CD14-positive monocyte (primary cell): Measurements from ENCODE around the gene SUCNR1. TPM values are rescaled to one million over a fixed set of nuclear protein-coding genes. Genes with fewer than 3 reads are reported as not detected.

Experiments used
- DNase-seq, 3 donors: peaks; one replicate each; pipeline ENCODE4 v3.0.0-alpha.2; 2011 to 2022
- H2AFZ ChIP-seq: 2 replicates; pipeline ENCODE4 v1.6.0; 2012; ENCODE audit warnings: mild to moderate bottlenecking, low read depth, low read length, inconsistent platforms; ENCODE audit not compliant: insufficient read depth, poor library complexity, severe bottlenecking
- H3K27ac ChIP-seq, 2 donors: 1 replicate in 1 of 2; 2 replicates in 1 of 2; pipeline ENCODE4 v1.5.1; 2012 to 2013; ENCODE audit warnings: low read length in 2 of 2, control low read depth in 1 of 2, inconsistent platforms in 1 of 2, low read depth in 1 of 2, mild to moderate bottlenecking in 1 of 2
- H3K27me3 ChIP-seq, 2 donors: one replicate each; pipeline versions ENCODE4 v1.6.0 to v1.6.1; 2011 to 2013; ENCODE audit warnings: low read length in 2 of 2; ENCODE audit not compliant: control insufficient read depth in 2 of 2, insufficient read depth in 2 of 2
- H3K36me3 ChIP-seq, 2 donors: replicated peaks in 1 of 2; 1 replicate in 1 of 2; 2 replicates in 1 of 2; pipeline versions ENCODE4 v1.5.1 to v1.6.1; 2012 to 2013; ENCODE audit warnings: low read length in 2 of 2, control low read depth in 1 of 2, inconsistent platforms in 1 of 2, mild to moderate bottlenecking in 1 of 2; ENCODE audit not compliant: insufficient read depth in 2 of 2, control insufficient read depth in 1 of 2
- H3K4me1 ChIP-seq, 2 donors: 1 replicate in 1 of 2; 2 replicates in 1 of 2; pipeline versions ENCODE4 v1.5.1 to v1.6.1; 2012 to 2013; ENCODE audit warnings: low read length in 2 of 2, control low read depth in 1 of 2, inconsistent platforms in 1 of 2, mild to moderate bottlenecking in 1 of 2, moderate library complexity in 1 of 2; ENCODE audit not compliant: insufficient read depth in 2 of 2, control insufficient read depth in 1 of 2
- H3K4me2 ChIP-seq: replicated peaks from 2 replicates; pipeline ENCODE3; 2012; ENCODE audit warnings: low read length, moderate library complexity, mild to moderate bottlenecking; ENCODE audit not compliant: poor library complexity, severe bottlenecking; ENCODE audit errors: extremely low read depth
- H3K4me3 ChIP-seq, 3 experiments: fragments of 200-600 bp in 1 of 3; sonication (generic) in 1 of 3; replicated peaks in 1 of 3; 1 replicate in 2 of 3; 2 replicates in 1 of 3; pipeline ENCODE4 v1.5.1; 2011 to 2013; ENCODE audit warnings: low read length in 3 of 3, mild to moderate bottlenecking in 3 of 3, control low read depth in 2 of 3, low read depth in 2 of 3, inconsistent platforms in 1 of 3, moderate library complexity in 1 of 3
- H3K79me2 ChIP-seq: 2 replicates; pipeline ENCODE4 v1.6.0; 2012; ENCODE audit warnings: mild to moderate bottlenecking, control low read depth, inconsistent platforms, low read length, moderate library complexity; ENCODE audit not compliant: insufficient read depth
- H3K9ac ChIP-seq: 2 replicates; pipeline ENCODE4 v1.6.0; 2017; ENCODE audit warnings: low read length, mild to moderate bottlenecking; ENCODE audit not compliant: insufficient read depth, poor library complexity, severe bottlenecking
- H3K9me3 ChIP-seq, 2 donors: replicated peaks in 1 of 2; 1 replicate in 1 of 2; 2 replicates in 1 of 2; pipeline versions ENCODE4 v1.5.1 to v1.6.1; 2012 to 2013; ENCODE audit warnings: low read length in 2 of 2, control low read depth in 1 of 2; ENCODE audit not compliant: control insufficient read depth in 1 of 2, insufficient read depth in 1 of 2
- H4K20me1 ChIP-seq: 2 replicates; pipeline ENCODE4 v1.6.0; 2012; ENCODE audit warnings: mild to moderate bottlenecking, low read length, control low read depth, moderate library complexity; ENCODE audit not compliant: insufficient read depth
- H3K27ac Mint-ChIP-seq, 7 donors: one replicate each; pipeline ENCODE4 v1.8.0; 2020; ENCODE audit warnings: mild to moderate bottlenecking in 7 of 7, mixed read lengths in 7 of 7, moderate library complexity in 6 of 7, inconsistent platforms in 2 of 7
- H3K27me3 Mint-ChIP-seq, 3 donors: one replicate each; pipeline ENCODE4 v1.8.0; 2021 to 2022; ENCODE audit warnings: low read depth in 3 of 3, mild to moderate bottlenecking in 3 of 3, mixed read lengths in 3 of 3, moderate library complexity in 3 of 3, inconsistent platforms in 1 of 3
- H3K36me3 Mint-ChIP-seq, 2 donors: one replicate each; pipeline ENCODE4 v1.8.0; 2020; ENCODE audit warnings: mixed read lengths in 2 of 2, inconsistent platforms in 1 of 2, mild to moderate bottlenecking in 1 of 2
- H3K4me1 Mint-ChIP-seq: one replicate; pipeline ENCODE4 v1.8.0; 2020; ENCODE audit warnings: mild to moderate bottlenecking, mixed read lengths
- H3K4me3 Mint-ChIP-seq, 2 donors: one replicate each; pipeline ENCODE4 v1.8.0; 2020; ENCODE audit warnings: mild to moderate bottlenecking in 2 of 2, mixed read lengths in 2 of 2, moderate library complexity in 1 of 2
- H3K9me3 Mint-ChIP-seq, 7 donors: one replicate each; pipeline ENCODE4 v1.8.0; 2020 to 2022; ENCODE audit warnings: mixed read lengths in 7 of 7, mild to moderate bottlenecking in 6 of 7, moderate library complexity in 6 of 7, inconsistent platforms in 2 of 7
- WGBS: methylation state at CpG from one replicate; pipeline ENCODE4 v1.1.5; 2013; ENCODE audit warnings: missing lambda C conversion rate; ENCODE audit not compliant: insufficient coverage; 5-methylcytosine and 5-hydroxymethylcytosine counted together
- intact Hi-C, 2 donors: fragments of 100-400 bp; cut with micrococcal nuclease; formaldehyde crosslinking; loops; one replicate each; pipeline versions ENCODE4 v1.15.0 to v1.15.1; 2023
- polyA plus RNA-seq, 3 donors: library from polyadenylated mRNA; depleted of rRNA in 1 of 3; unstranded in 2 of 3; stranded (reverse) in 1 of 3; fragments of 300-500 nt in 2 of 3; fragments of >200 nt in 1 of 3; fragmentation: Illumina TruSeq in 2 of 3; gene quantifications; 1 replicate in 2 of 3; 2 replicates in 1 of 3; pipeline ENCODE4 v1.2.3, GENCODE V29; 2012 to 2021
- TF ChIP-seq, protein P1 (sequence below): fragments of 200-600 bp; IDR thresholded peaks from one replicate; pipeline ENCODE4 v1.8.0; 2022; ENCODE audit warnings: antibody characterized with exemption, mild to moderate bottlenecking

SUCNR1 gene
- polyA plus RNA-seq, 3 donors, result 0.09 to 0.28 (median 0.20) TPM

DNA sequence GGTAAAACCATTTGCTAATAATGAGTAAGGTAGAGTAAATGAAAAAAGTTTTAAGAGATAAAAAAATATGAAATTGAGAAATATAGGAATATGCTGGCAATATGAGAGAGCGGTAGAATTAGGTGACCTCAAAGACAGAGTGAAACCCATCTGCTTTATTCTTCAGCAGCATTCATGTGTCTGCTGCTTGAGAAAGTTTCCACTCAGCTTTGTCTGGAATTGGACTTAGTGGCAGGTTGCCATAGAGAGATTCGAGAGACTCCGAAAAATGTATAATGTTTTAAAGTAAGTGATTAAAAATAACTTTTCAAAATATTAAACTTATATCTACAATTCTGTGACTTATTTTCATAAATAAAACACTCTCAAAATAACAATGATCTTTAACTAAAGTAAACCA lies 5.0 kb downstream of the SUCNR1 start:
- no peaks in the 10 kb centered on the region for H3K9me3 Mint-ChIP-seq

DNA sequence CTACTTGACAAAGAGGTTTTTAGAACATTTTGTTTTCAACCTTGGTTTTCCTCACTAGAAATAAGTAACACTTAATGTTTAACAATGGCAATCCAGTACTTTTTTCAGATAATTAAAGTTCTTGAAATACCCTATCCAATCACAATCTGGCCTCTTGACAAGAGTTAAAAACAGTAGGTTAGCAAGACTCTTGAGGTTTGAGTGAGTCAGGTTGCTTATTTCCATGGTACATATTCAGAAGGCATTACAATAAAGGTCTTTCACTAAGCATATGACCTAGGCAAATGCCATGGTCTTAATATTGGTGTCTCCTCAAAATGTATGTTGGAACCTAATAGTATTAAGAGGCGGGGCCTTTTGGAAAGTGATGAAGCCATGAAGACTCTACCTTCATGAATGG lies 5.6 kb downstream of the SUCNR1 start:
- Histone ChIP-seq H3K27me3 (no peaks in the 10 kb centered on the region), H3K79me2 (peaks cover 7% of the 10 kb centered on the region), H3K9me3 (no peaks in the 10 kb centered on the region), H3K4me2 (no peak overlapping the region), H2AFZ (no peak overlapping the region), H3K9ac (no peak overlapping the region), H3K4me1 (peaks cover 27 to 49% of the 10 kb centered on the region in 2 donors), H3K27ac (peak overlapping the region in 1 of 2 donors; percentile 81), H3K36me3 (no peaks in the 10 kb centered on the region), H3K4me3 (no peak overlapping the region), H4K20me1 (no peaks in the 10 kb centered on the region)
- WGBS, result no CpG with 5 or more reads among the region's 1 CpG
- no peak overlapping the region for H3K4me3 Mint-ChIP-seq
- TF ChIP-seq, protein P1, sequence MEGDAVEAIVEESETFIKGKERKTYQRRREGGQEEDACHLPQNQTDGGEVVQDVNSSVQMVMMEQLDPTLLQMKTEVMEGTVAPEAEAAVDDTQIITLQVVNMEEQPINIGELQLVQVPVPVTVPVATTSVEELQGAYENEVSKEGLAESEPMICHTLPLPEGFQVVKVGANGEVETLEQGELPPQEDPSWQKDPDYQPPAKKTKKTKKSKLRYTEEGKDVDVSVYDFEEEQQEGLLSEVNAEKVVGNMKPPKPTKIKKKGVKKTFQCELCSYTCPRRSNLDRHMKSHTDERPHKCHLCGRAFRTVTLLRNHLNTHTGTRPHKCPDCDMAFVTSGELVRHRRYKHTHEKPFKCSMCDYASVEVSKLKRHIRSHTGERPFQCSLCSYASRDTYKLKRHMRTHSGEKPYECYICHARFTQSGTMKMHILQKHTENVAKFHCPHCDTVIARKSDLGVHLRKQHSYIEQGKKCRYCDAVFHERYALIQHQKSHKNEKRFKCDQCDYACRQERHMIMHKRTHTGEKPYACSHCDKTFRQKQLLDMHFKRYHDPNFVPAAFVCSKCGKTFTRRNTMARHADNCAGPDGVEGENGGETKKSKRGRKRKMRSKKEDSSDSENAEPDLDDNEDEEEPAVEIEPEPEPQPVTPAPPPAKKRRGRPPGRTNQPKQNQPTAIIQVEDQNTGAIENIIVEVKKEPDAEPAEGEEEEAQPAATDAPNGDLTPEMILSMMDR, result no peak
- peak overlapping the region in 1 of 7 donors; percentile 76 for H3K27ac Mint-ChIP-seq
- intact Hi-C loops, result loop anchor here in 1 of 2 donors (10.0 kb wide), 1 partner anchor 704 kb away; no protein-coding TSS in a partner anchor
- no peaks in the 10 kb centered on the region for H3K36me3 Mint-ChIP-seq
- no peaks in the 10 kb centered on the region for H3K27me3 Mint-ChIP-seq
- peaks cover 21% of the 10 kb centered on the region for H3K4me1 Mint-ChIP-seq
- DNase-seq, result no peak
- no peaks in the 10 kb centered on the region for H3K9me3 Mint-ChIP-seq

More for the DNA sequence above, 5.0 kb downstream of the SUCNR1 start:
- peaks cover 22% of the 10 kb centered on the region for H3K4me1 Mint-ChIP-seq
- no peak overlapping the region for H3K4me2 ChIP-seq
- DNase-seq, result no peak
- H3K27me3 Mint-ChIP-seq, result no peaks in the 10 kb centered on the region
- H3K27me3 ChIP-seq, result no peaks in the 10 kb centered on the region
- intact Hi-C loops, result loop anchor here in 1 of 2 donors (10.0 kb wide), 1 partner anchor 704 kb away; no protein-coding TSS in a partner anchor
- peaks cover 30 to 53% of the 10 kb centered on the region in 2 donors for H3K4me1 ChIP-seq
- no peak overlapping the region for H3K9ac ChIP-seq
- no peak overlapping the region for H3K27ac Mint-ChIP-seq
- TF ChIP-seq, protein P1, result no peak
- H3K27ac ChIP-seq, result no peak overlapping the region
- H3K36me3 Mint-ChIP-seq, result no peaks in the 10 kb centered on the region
- no peak overlapping the region for H2AFZ ChIP-seq
- peaks cover 7% of the 10 kb centered on the region for H3K79me2 ChIP-seq
- no peak overlapping the region for H3K4me3 ChIP-seq
- H3K4me3 Mint-ChIP-seq, result no peak overlapping the region
- H3K9me3 ChIP-seq, result no peaks in the 10 kb centered on the region
- H4K20me1 ChIP-seq, result no peaks in the 10 kb centered on the region
- no peaks in the 10 kb centered on the region for H3K36me3 ChIP-seq
- 100% methylated on average over 1 of the region's 3 CpGs for WGBS
